BLaER1 (cell line): ENCODE data around the gene SLC8A1.
A peak's percentile ranks its signal among the peaks of the same experiment; 100 is the strongest.

Experiments
- H3K27ac ChIP-seq: shearing (Covaris generic); formaldehyde crosslinking; 2 replicates; pipeline ENCODE4 v1.8.1; 2022
- H3K27me3 ChIP-seq: shearing (Covaris generic); formaldehyde crosslinking; 2 replicates; pipeline ENCODE4 v1.8.1; 2022
- H3K36me3 ChIP-seq: shearing (Covaris generic); formaldehyde crosslinking; 2 replicates; pipeline ENCODE4 v1.8.1; 2022
- H3K4me1 ChIP-seq: shearing (Covaris generic); formaldehyde crosslinking; 2 replicates; pipeline ENCODE4 v1.8.1; 2022
- H3K4me2 ChIP-seq: shearing (Covaris generic); formaldehyde crosslinking; 2 replicates; pipeline ENCODE4 v1.8.1; 2022
- H3K4me3 ChIP-seq: shearing (Covaris generic); formaldehyde crosslinking; 2 replicates; pipeline ENCODE4 v1.8.1; 2022
- H3K9ac ChIP-seq: shearing (Covaris generic); formaldehyde crosslinking; 2 replicates; pipeline ENCODE4 v1.8.1; 2022
- H3K9me3 ChIP-seq: shearing (Covaris generic); formaldehyde crosslinking; 2 replicates; pipeline ENCODE4 v1.8.1; 2022
- H4K20me1 ChIP-seq: shearing (Covaris generic); formaldehyde crosslinking; 2 replicates; pipeline ENCODE4 v1.8.1; 2022
- Cebpa-rat ChIP-seq: shearing (Covaris generic); IDR thresholded peaks from 2 replicates; pipeline ENCODE4 v1.8.1; 2022

SLC8A1 gene

GRCh38 chr2:40261042-40261441 lies 190.8 kb downstream of the SLC8A1 start:
- H3K27me3 ChIP-seq = no peaks in the 10 kb centered on the region
- no peak overlapping the region; the same call in 1 of the 2 replicates for H3K27ac ChIP-seq
- H3K4me1 ChIP-seq = peaks cover 27% of the 10 kb centered on the region
- no peak overlapping the region for H3K9ac ChIP-seq
- TF ChIP-seq Cebpa-rat = no peak
- peaks cover 12% of the 10 kb centered on the region; the same call in 1 of the 2 replicates for H3K9me3 ChIP-seq
- H3K4me2 ChIP-seq = peak overlapping the region; percentile 28
- H4K20me1 ChIP-seq = no peaks in the 10 kb centered on the region
- H3K4me3 ChIP-seq = no peak overlapping the region
- peaks cover 10% of the 10 kb centered on the region; the same call in 1 of the 2 replicates for H3K36me3 ChIP-seq

- no peaks in the 10 kb centered on the region for H4K20me1 ChIP-seq
- peaks cover 10% of the 10 kb centered on the region; the same call in 1 of the 2 replicates for H3K36me3 ChIP-seq
- no peak for TF ChIP-seq Cebpa-rat
- no peak overlapping the region for H3K9ac ChIP-seq
- H3K27me3 ChIP-seq = no peaks in the 10 kb centered on the region
- no peak overlapping the region for H3K4me3 ChIP-seq
- peaks cover 12% of the 10 kb centered on the region; the same call in 1 of the 2 replicates for H3K9me3 ChIP-seq
- H3K4me2 ChIP-seq = peak overlapping the region; percentile 28
- no peak overlapping the region; the same call in 1 of the 2 replicates for H3K27ac ChIP-seq
- peaks cover 21% of the 10 kb centered on the region for H3K4me1 ChIP-seq
These were observed 191.5 kb downstream of the SLC8A1 start for GRCh38 chr2:40260437-40260836.

GRCh38 chr2:40259900-40260299 lies 192.0 kb downstream of the SLC8A1 start:
- peaks cover 11% of the 10 kb centered on the region; the same call in 1 of the 2 replicates for H3K9me3 ChIP-seq
- H3K27ac ChIP-seq = no peak overlapping the region
- no peak for TF ChIP-seq Cebpa-rat
- H3K9ac ChIP-seq = no peak overlapping the region
- H3K4me2 ChIP-seq = peak overlapping the region; percentile 28; the same call in 1 of the 2 replicates
- H3K4me1 ChIP-seq = peaks cover 21% of the 10 kb centered on the region
- H3K27me3 ChIP-seq = no peaks in the 10 kb centered on the region
- H3K4me3 ChIP-seq = no peak overlapping the region
- H3K36me3 ChIP-seq = peaks cover 8% of the 10 kb centered on the region; the same call in 1 of the 2 replicates
- no peaks in the 10 kb centered on the region for H4K20me1 ChIP-seq

GRCh38 chr2:40258135-40258457 lies 193.8 kb downstream of the SLC8A1 start:
- peaks cover 6% of the 10 kb centered on the region; the same call in 1 of the 2 replicates for H3K9me3 ChIP-seq
- H3K4me3 ChIP-seq = no peak overlapping the region
- no peak overlapping the region for H3K4me2 ChIP-seq
- no peak overlapping the region for H3K9ac ChIP-seq
- no peak for TF ChIP-seq Cebpa-rat
- 0 out of 2 replicates have a peak, but pooled peaks cover 6% of the 10 kb centered on the region for H3K36me3 ChIP-seq
- no peaks in the 10 kb centered on the region for H3K27me3 ChIP-seq
- H3K4me1 ChIP-seq = peaks cover 21% of the 10 kb centered on the region
- H3K27ac ChIP-seq = no peak overlapping the region
- H4K20me1 ChIP-seq = no peaks in the 10 kb centered on the region

- no peak overlapping the region for H3K4me2 ChIP-seq
- no peak overlapping the region for H3K4me3 ChIP-seq
- no peak overlapping the region for H3K27ac ChIP-seq
- H3K36me3 ChIP-seq = 0 out of 2 replicates have a peak, but pooled peaks cover 3% of the 10 kb centered on the region
- TF ChIP-seq Cebpa-rat = no peak
- H3K27me3 ChIP-seq = no peaks in the 10 kb centered on the region
- peaks cover under 1% of the 10 kb centered on the region; the same call in 1 of the 2 replicates for H3K9me3 ChIP-seq
- H3K9ac ChIP-seq = no peak overlapping the region
- peaks cover 21% of the 10 kb centered on the region for H3K4me1 ChIP-seq
- H4K20me1 ChIP-seq = no peaks in the 10 kb centered on the region
These were observed 194.4 kb downstream of the SLC8A1 start for GRCh38 chr2:40257340-40258134.

- H3K27ac ChIP-seq = no peak overlapping the region
- H3K36me3 ChIP-seq = no peaks in the 10 kb centered on the region
- no peaks in the 10 kb centered on the region for H4K20me1 ChIP-seq
- H3K4me3 ChIP-seq = no peak overlapping the region
- H3K27me3 ChIP-seq = no peaks in the 10 kb centered on the region
- H3K4me2 ChIP-seq = no peak overlapping the region
- H3K9me3 ChIP-seq = no peaks in the 10 kb centered on the region
- H3K9ac ChIP-seq = no peak overlapping the region
- no peak for TF ChIP-seq Cebpa-rat
- peaks cover 21% of the 10 kb centered on the region for H3K4me1 ChIP-seq
These were observed 195.2 kb downstream of the SLC8A1 start for GRCh38 chr2:40256649-40257048.

- Histone ChIP-seq H3K4me1 (peaks cover 16% of the 10 kb centered on the region), H3K27me3 (no peaks in the 10 kb centered on the region), H3K27ac (no peak overlapping the region), H4K20me1 (no peaks in the 10 kb centered on the region), H3K9ac (no peak overlapping the region), H3K36me3 (no peaks in the 10 kb centered on the region), H3K9me3 (no peaks in the 10 kb centered on the region), H3K4me3 (no peak overlapping the region), H3K4me2 (no peak overlapping the region)
- TF ChIP-seq Cebpa-rat = no peak
These were observed 195.9 kb downstream of the SLC8A1 start for GRCh38 chr2:40256008-40256407.

- no peak for TF ChIP-seq Cebpa-rat
- Histone ChIP-seq H3K4me2 (no peak overlapping the region), H3K27me3 (no peaks in the 10 kb centered on the region), H3K9ac (no peak overlapping the region), H3K9me3 (no peaks in the 10 kb centered on the region), H4K20me1 (no peaks in the 10 kb centered on the region), H3K27ac (no peak overlapping the region), H3K4me3 (no peak overlapping the region), H3K36me3 (no peaks in the 10 kb centered on the region), H3K4me1 (peaks cover 7% of the 10 kb centered on the region)
These were observed 196.8 kb downstream of the SLC8A1 start for GRCh38 chr2:40255103-40255502.

- Histone ChIP-seq H3K27ac (no peak overlapping the region), H4K20me1 (no peaks in the 10 kb centered on the region), H3K4me2 (no peak overlapping the region), H3K36me3 (no peaks in the 10 kb centered on the region), H3K9ac (no peak overlapping the region), H3K4me1 (0 out of 2 replicates have a peak, but pooled peaks cover 4% of the 10 kb centered on the region), H3K9me3 (no peaks in the 10 kb centered on the region), H3K27me3 (no peaks in the 10 kb centered on the region), H3K4me3 (no peak overlapping the region)
- TF ChIP-seq Cebpa-rat = no peak
These were observed 197.3 kb downstream of the SLC8A1 start for GRCh38 chr2:40254611-40255010.

GRCh38 chr2:40251137-40251536 lies 200.8 kb downstream of the SLC8A1 start:
- H3K4me1 ChIP-seq = peaks cover 5% of the 10 kb centered on the region
- H3K9ac ChIP-seq = no peak overlapping the region
- H3K27me3 ChIP-seq = no peaks in the 10 kb centered on the region
- no peaks in the 10 kb centered on the region for H3K9me3 ChIP-seq
- no peaks in the 10 kb centered on the region for H4K20me1 ChIP-seq
- H3K4me3 ChIP-seq = no peak overlapping the region
- TF ChIP-seq Cebpa-rat = no peak
- H3K36me3 ChIP-seq = no peaks in the 10 kb centered on the region
- H3K4me2 ChIP-seq = no peak overlapping the region
- no peak overlapping the region for H3K27ac ChIP-seq
